ENCODE measurements around the gene SRC. TPM values are rescaled to one million over a fixed set of nuclear protein-coding genes. Genes with fewer than 3 reads are reported as not detected.

The SRC gene
- total RNA-seq, 2 donors from 2014 or later: 25.9 to 35.3 TPM

DNA sequence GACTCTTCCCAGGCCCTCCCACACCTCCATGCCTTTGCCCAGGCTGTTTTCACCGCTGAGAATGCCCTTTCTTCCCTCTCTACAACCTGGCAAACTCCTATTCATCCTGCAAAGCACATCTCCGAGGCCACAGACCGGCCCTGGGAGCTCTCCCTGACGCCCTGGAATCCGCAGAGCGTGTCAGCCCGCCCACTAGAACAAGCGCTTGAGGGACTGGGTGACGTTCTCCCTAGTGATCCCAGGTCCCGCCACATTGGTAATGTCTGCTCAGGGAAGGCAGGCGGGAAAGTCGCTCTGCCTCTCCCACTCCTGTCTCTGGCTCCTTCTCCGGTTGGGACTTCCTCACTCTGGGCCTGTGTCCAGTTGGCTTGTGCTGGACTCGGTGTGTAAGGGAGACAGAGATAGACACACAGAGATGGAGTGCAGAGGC is 61.6 kb downstream of the SRC start:
- DNase-seq: peak in 2 of 4 donors; percentile 8 to 22
- no peaks in the 10 kb centered on the region for H3K9me3 ChIP-seq
- WGBS, 2 donors: 57 to 65% methylated on average over 13 to 14 of the region's 14 CpGs
- peaks cover 12% of the 10 kb centered on the region for H3K4me1 ChIP-seq
- no peak overlapping the region for H3K4me3 ChIP-seq
- H3K36me3 ChIP-seq (replicated peaks in 1 of 2; ENCODE audit: insufficient read depth in 1 of 2, low read depth in 2 of 2): peaks cover 0 to 5% of the 10 kb centered on the region in 2 donors
- TF ChIP-seq POLR2A (IDR thresholded peaks at IDR 0.05) (no peak), CTCF (IDR thresholded peaks at IDR 0.05) (peak in 1 of 7 experiments; percentile 2)
- no peak for ATAC-seq
- intact Hi-C loops (cut with DNase I): no loop called here
- H3K27ac ChIP-seq: no peak overlapping the region
- peaks cover 0 to 8% of the 10 kb centered on the region in 2 donors for H3K27me3 ChIP-seq

DNA sequence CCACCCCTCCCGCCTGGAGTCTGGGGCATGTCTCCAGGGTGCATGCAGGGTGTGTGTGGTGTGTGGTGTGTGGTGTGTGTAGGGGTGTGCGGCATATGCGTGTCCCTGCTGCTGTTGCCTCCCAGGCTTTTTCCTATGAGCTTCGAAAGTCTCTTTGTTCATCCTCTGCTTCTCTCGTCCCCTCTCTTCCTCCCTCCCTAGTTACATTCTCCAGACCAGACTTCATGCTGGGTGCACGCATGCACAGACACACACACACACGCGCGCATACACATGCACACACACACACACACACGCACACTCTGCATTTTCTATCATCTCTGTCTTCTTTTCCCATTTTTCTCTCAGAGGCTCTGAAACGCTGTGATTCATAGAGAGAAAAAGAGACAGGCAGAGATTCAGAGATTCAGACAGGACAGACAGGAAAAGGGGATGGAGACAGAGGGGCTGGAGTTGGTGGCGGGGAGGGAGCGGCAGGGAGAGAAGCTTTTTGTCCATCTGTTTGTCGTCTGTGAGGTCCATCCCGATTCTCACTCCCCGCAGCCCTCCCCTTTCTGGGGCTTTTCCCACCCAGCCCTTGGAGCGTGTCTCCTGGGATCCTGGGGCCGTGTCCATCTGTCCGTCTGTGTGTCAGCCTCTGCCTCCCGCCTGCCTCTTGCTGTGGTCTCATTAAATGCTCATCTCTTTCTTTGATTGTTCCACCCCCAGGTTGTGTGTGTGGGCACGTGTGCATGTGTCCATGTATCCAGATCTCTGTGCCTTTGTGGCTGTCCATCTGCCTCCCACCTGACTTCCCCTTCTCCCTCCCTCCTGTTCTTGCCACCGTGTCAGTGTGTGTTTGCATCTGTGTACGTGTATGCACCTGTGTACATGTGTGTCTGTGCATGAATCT is 62.6 kb downstream of the SRC start:
- Histone ChIP-seq H3K4me3 (no peak overlapping the region), H3K4me1 (peaks cover 12% of the 10 kb centered on the region), H3K9me3 (no peaks in the 10 kb centered on the region), H3K36me3 (replicated peaks in 1 of 2; ENCODE audit: insufficient read depth in 1 of 2, low read depth in 2 of 2) (peaks cover 0 to 3% of the 10 kb centered on the region in 2 donors), H3K27ac (no peak overlapping the region), H3K27me3 (peaks cover 0 to 8% of the 10 kb centered on the region in 2 donors)
- DNase-seq: no peak
- intact Hi-C loops (cut with DNase I): no loop called here
- WGBS, 2 donors: 26 to 32% methylated on average over 23 of the region's 23 CpGs
- ATAC-seq: no peak
- TF ChIP-seq CTCF (IDR thresholded peaks at IDR 0.05) (no peak), POLR2A (IDR thresholded peaks at IDR 0.05) (no peak)

DNA sequence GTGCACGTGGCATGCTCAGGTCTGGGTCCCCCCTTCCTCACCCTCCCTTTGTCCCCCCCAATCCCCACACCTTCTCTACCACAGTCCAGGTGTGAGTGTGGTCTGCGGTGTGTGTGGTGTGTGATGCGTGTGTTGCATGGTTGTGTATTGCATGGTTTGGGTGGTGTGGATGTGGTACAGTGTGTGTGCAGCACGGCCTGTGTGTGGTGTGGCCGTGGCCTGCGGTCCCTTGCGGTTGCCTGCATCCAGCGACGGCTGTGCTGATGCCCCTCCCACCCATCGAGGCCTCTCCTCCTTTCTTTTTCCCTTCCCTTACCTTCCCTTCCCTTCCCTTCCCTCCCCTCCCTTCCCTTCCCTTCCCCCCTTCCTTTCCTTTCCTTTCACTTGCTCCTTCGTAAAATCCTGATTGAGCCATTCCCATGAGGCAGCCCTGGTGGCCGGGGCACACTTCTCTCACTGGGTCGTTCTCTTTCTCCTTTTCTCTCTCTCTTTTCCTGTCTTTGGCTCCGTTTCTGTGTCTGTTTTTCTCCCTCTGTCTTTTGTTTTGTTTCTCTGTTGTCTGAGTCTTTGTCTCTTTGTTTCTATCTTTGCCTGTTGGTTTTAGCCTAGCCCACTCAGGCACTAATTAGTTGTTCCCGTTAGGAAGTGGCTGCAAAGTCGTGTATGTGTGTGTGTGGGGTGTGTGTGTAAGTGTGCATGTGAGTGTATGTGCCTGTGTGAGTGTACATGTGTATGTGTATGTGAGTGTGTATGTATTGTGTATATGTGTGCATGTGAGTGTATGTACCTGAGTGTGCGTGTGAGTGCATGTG is 65.7 kb downstream of the SRC start:
- intact Hi-C loops (cut with DNase I): no loop called here
- ATAC-seq (no peak), DNase-seq (no peak)
- H3K27ac ChIP-seq: no peak overlapping the region
- WGBS, 2 donors: 31 to 45% methylated on average over 13 to 17 of the region's 17 CpGs
- TF ChIP-seq CTCF (IDR thresholded peaks at IDR 0.05) (no peak), POLR2A (IDR thresholded peaks at IDR 0.05) (no peak)
- H3K4me1 ChIP-seq: peaks cover 6% of the 10 kb centered on the region
- no peaks in the 10 kb centered on the region for H3K36me3 ChIP-seq (replicated peaks in 1 of 2; ENCODE audit: insufficient read depth in 1 of 2, low read depth in 2 of 2)
- H3K4me3 ChIP-seq: no peak overlapping the region
- no peaks in the 10 kb centered on the region for H3K9me3 ChIP-seq
- H3K27me3 ChIP-seq: peaks cover 0 to 8% of the 10 kb centered on the region in 2 donors

DNA sequence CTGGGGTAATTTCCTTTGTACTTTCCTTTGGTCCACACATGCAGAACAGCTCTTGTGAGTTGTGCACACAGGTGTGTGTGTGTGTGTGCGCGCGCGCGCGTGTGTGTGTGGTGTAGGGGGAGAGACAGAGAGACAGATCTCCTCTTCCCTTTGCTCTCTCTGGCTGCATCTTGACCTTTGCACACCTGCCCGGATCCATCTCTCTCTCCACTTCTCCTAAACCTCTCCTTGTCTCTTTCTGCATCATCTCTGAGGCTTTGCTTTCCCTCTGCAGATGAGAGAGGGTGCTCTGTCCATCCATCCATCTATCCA is 67.0 kb downstream of the SRC start:
- Histone ChIP-seq H3K27ac (no peak overlapping the region), H3K4me3 (no peak overlapping the region), H3K36me3 (replicated peaks in 1 of 2; ENCODE audit: insufficient read depth in 1 of 2, low read depth in 2 of 2) (no peaks in the 10 kb centered on the region), H3K4me1 (no peaks in the 10 kb centered on the region), H3K9me3 (no peaks in the 10 kb centered on the region), H3K27me3 (peaks cover 0 to 8% of the 10 kb centered on the region in 2 donors)
- no peak for ATAC-seq
- WGBS, 2 donors: 67 to 73% methylated on average over 7 of the region's 7 CpGs
- intact Hi-C loops (cut with DNase I): no loop called here
- DNase-seq: no peak
- TF ChIP-seq POLR2A (IDR thresholded peaks at IDR 0.05): no peak
- TF ChIP-seq CTCF (IDR thresholded peaks at IDR 0.05): no peak

Measured in body of pancreas (tissue), 4 donors.